Thyroid gland (tissue), 4 donors: ENCODE data around the gene C8A.

Source experiments
- CTCF ChIP-seq, 6 experiments: fragments of 200-600 bp in 3 of 6; fragments of 450-650 bp in 3 of 6; sonication (generic) in 3 of 6; IDR thresholded peaks; one replicate each; pipeline ENCODE4 v1.5.1; 2016 to 2019; ENCODE audit warnings: antibody characterized with exemption in 6 of 6, mild to moderate bottlenecking in 2 of 6, inconsistent platforms in 1 of 6, moderate library complexity in 1 of 6
- POLR2A ChIP-seq, 2 donors: fragments of 450-650 bp; IDR thresholded peaks; one replicate each; pipeline ENCODE4 v1.6.1; 2017; ENCODE audit warnings: antibody characterized with exemption in 2 of 2, mild to moderate bottlenecking in 2 of 2, moderate library complexity in 1 of 2

DNA sequence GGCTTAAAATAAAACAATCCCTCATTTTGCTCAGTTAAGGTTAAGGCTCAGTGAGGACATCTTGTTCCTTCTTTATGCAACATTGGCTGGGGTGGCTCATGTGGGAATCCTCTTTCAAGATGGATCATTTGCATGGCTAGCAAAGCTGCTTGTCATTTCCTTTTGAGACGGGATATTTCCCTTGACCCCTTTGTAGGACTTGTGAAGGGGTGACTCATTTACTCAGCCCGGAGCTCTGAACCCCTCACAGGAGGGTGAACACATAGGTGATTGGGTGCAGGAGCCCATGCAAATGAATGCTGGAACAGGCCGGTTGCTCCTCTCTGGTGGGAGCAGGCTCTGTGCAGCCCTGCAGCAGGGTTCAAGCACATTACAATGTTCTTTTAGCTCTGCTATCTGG, 15.8 kb upstream of the C8A start:
- TF ChIP-seq CTCF (IDR thresholded peaks at IDR 0.05) (no peak), POLR2A (IDR thresholded peaks at IDR 0.05) (no peak)
